LoVo (cell line): ENCODE results near the gene CCDC28A.

ENCODE experiments used
- DNase-seq: peaks from one replicate; pipeline ENCODE4 v3.0.0-alpha.2; 2016; ENCODE audit warnings: low spot score

The CCDC28A gene

GRCh38 chr6:138833816-138834539, 60.4 kb downstream of the CCDC28A start:
- DNase-seq: no peak

GRCh38 chr6:138837246-138837645, 63.7 kb downstream of the CCDC28A start:
- DNase-seq: no peak
